ENCODE data around the gene LYPD6B.

Gene LYPD6B

DNA sequence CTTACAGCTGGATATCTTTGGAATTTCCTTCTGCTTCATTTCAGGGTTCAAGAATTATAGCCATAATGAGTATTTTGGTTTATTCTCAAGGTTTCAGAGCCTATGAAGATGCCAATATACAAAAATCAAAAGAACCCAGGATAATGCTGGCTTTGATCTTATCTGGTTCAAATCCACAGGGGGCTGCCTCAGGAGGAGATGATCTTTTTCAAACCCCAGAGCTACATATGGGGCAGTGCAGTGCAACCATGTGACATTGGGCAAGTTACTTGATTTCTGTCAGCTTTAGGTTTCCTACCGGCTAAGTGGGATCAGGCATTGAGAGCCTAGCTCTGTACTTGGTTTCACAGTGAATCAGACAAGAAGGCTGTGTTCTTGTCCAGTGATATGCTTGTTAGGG lies 23.0 kb upstream of the LYPD6B start:
- DNase-seq = no peak

DNA sequence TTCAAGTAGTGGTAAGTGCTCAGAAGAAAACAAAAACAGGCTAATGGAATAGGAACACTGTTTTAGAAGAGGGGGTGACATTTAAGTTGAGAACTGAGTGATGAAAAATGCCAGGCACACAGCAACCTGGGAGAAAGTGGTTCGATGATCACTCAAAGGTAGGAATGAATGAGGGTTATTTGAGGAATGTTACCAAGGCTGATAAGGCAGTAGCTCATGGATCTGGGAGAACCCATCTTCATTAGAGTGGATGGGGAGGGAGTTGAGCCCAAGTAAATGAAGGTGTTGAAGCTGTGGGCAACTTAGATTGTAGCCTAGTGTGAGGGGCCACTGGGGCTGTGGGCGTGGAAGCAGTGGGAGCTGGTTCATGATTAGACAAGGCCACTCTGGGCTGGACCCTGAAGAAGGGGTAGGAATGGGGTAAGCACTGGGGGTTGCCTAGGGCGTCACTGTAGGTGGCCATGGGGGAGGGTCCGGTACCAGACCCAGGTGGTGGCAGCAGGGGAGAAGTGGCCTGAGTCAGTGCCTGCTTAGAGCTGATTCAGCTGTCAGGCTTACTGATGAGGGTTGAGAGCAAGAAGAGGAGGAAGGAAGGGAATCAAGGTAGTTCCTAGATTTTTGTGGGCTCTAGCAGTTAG lies 22.5 kb upstream of the LYPD6B start:
- DNase-seq = no peak

DNA sequence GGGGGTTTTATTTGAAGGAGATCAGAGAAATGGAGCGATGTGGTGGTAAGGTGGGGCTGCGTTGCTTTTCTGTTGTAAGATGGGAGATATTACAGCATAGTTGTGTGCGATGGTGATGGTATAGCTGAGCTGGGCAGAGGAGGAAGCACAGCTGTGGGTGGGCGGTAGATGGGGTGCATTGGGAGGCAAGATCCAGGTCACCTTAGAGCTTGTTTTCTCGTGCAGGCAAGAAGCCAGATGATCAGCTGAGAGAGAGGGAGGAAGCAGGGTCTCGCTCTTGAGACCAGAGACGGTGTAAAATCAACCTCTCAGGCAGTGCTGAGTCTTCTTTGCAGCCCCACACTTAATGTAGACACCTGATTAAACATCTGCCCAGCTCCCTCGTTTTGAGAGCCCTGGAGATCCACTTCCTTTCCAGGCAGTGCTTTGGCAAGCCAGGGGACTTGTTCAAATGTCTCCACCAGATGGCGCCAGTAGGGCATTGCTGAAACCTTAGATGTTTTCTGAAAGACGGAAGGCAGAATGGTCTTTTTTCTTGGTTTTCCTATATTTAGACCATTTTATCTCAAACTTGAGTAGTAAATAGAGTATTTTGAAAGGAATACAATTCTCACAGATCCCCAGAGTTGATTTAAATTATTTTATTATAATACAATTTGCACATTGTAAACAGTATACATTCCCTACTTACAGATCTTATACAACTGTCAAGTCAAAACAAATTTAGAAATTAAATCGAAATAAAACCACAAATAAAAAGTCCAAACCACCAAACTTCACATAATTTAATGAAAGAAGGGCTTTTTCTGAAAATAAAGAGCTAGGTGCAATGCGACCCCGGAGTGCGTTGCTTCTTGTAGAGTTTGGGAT lies 21.1 kb upstream of the LYPD6B start:
- DNase-seq = peak; percentile 68

DNA sequence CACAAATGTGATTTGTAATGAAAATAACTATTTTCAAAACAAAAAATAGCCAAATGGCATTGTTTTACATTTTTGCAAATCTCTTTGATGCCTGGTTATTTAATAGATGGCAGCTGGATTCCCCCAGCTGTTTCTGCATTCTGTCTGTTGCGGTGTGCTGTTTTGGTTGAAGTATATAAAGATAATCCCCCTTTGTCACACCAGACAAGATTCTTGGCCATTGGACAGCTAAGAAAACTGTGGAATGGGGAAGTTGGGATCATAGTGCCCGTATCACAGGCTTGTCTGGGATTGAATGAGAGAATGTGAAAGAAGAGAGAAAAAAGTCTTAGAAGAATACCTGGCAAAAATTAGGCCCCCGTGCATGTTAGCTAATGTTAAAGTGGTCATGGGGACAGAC lies 19.5 kb upstream of the LYPD6B start:
- no peak for DNase-seq

DNA sequence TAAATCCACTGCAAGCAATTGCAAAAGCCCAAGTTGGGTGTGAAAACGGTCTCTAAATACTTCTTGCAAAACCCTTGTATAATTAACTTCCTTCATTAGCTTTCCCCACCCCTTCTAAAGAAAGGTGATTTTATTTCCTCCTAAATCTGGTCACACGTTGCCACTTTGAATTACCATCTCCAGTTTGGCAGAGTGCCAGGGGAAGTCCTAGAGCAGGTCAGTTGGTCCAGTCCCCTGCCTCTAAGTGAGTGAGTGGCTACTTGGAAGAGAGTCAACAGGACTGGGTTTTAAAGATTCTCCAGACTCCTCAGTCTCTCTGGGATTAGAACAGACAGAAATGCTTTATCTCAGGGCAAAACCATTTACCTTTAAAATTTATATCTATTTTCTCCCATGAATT lies 18.7 kb upstream of the LYPD6B start:
- peak; percentile 10 for DNase-seq

DNA sequence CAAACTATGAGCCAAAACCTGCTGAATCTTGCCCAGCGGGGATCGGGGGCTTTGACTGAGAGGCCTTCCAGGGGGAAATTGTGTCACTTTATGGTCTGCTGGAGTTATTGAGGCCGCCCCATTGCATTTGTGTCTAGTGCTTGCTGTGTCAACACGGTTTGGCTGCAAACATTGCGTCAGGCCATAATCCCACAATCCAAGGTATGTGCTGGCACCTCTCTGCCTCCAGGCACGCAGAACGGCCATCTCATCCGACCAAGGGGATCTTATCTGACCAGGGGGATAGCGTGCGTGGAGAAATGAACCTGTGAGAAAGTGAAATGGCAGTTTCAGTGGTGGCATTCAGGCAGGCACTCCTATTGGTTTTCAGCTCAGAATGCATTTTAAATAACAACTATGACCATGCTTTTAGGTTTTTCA lies 18.1 kb upstream of the LYPD6B start:
- DNase-seq = peak; percentile 53

DNA sequence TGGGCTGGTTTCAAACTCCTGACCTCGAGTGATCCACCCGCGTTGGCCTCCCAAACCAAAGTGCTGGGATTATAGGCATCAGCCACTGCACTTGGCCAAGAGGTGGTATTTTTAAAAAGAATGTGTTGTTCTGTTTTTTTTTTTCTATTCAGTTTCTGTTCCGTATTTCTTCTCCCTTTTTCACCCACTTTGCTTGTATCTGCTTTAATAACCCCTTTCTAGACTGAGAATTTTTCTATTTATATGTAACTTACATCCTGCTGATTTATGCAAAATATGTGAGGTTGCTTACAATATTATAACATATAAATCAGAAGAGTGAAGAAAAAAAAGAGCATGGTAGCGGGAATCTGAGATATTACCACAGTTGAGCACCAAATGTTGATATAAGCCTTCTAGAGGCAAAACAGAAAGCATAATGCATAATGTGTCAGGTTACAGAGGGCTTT lies 17.2 kb upstream of the LYPD6B start:
- no peak for DNase-seq

DNA sequence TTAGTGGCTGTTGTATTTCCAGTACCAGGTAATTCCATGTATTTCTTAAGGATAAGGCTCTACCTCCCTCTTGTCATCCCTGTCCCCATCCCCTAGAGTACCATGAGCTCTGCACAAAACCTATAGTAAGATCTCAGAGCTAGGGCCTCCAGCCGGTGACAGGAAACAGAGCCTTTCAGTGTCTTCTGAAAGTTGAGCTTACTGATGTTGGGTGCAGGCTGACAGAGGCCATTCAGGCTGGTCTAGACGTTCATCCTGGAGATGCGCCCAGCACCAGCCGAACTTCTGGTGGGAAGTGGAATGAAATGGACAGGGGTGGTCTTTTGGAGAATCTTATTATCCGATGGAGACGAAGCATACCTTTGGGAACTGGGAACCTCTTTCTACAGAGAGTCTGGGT lies 16.7 kb upstream of the LYPD6B start:
- no peak for DNase-seq

DNA sequence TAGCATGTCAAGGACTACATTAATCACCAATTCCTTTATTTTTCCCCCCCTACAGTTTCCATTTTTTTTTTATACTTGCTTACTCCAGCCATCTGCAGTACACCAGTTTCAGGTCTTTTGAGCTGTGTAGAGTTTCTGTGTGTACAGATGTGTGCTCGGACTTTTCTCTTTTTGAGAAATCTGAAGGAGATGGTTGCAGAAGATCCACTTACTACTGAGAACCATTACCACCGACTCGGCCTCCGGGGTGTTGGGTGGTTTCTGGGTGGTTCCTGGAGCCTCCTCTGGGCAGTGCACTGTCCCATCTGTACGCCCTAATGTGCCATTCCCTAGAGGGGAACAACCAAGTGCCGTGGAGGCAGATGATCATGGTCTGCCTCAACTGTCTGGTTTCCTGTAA lies 15.4 kb upstream of the LYPD6B start:
- no peak for DNase-seq

DNA sequence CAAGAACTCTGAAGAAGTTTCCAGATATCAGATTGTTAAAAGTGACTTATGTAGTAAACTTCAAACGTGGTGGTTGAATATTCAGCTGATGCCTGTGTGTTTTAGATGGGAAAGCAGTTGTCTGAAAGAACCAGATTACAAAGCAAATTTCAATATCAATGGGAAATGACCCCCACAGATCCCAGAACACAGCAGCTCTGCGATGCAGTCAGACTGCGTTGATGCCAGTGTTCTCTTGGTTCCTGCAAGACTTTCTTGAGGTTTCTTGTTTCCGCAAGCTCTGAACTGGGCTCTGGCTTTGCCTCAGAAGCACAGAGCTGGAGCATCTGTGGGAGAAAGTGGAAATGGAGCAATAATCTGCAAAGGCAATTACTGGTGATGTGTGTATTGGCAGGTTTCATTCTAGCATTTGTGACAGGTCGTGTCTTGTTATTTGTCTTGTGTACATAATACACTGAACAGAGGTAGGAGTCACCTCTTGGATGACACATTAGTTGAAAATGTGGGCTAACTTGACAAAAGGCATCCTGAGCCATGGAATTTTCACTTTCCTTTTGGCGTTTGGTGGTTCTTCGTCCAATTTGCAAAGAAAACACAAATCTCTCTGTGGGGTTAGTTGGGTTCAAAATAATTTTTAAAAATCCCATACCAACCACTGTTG lies 10.8 kb upstream of the LYPD6B start:
- no peak for DNase-seq

DNA sequence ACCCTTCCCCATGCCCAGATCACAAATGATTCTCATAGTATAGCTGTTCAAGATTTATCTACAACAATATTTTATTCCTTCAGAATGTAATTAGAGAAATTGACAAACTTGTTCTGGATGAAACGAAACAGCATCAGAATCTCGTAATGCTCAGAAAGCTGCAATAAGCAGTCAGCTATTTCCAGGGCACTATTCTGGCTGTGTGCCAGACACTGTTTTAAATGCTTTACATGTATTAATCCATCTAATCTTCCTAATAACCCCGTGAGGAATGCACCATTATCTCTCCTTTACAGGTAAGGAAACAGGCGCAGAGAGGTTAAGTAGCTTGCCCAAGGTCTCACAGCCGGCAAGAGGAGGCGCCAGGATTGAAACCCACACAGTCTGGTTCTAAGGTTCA lies 10.1 kb upstream of the LYPD6B start:
- DNase-seq = no peak

DNA sequence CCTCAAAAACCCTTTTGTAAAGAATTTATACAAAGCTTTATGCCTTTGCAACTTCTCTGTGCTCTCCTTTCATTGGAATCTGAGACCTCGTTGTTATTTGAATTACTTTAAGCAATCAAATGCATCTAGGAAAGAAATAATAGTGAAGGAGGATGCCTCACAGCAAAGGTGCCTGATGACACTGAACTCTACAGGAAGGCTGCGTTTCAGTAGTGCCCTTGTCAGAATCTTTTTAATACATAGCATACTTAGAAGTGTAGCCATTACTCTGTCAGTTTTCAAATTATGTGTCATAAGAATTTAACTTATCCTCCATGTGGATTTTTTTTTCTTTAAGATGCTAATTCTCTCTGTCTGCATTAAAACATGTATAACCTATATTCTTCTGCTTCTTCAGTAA lies 9.6 kb upstream of the LYPD6B start:
- DNase-seq = no peak

DNA sequence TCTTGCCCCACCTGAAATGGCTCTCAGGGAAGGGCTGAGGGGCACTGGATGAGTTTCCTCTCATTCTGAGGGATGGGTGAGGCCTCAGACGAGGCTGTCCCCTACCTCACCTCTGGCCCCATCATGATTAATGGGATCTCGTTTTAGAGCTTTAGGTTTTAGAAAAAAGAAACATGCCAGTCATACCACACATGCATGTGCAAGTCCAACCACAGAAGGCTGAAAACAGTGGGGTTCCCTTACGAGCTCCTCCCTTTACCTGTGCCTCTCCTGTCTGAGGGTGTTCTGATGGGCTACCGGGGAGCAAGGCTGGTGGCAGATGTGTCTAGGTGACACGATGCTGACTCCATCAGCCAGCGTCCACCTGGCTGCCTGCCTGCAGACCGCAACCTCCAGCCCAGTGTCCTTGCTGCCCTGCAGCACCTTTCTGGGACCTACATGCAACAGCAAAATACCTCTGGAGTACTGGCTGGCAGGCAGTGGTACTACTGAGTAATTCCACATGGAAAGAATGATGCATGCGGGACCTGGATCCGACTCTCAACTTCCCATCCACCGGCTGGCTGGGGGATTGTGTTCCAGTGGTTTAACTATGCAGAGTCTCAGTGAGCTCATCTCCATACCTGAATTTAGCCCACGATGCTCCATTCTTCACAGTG lies 9.1 kb upstream of the LYPD6B start:
- DNase-seq = no peak

DNA sequence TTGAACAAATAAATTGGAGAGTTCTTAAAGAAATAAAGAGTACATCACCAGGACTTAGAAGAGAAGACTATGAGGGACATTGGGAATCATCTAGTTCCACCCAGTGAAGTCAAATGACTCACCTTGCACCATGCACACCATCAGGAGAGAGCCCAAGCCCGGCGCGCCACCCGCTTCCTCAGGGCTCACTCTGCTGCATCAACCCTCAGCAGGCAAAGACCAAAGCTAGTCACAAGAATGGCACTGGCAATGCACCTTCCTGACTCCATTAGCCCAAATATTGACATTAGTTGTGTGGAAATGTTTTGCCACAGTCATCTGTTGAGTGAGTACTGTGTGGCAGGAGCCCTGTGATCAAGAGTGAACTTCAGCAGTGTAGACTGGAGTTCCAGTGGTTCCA lies 7.1 kb upstream of the LYPD6B start:
- DNase-seq = no peak

DNA sequence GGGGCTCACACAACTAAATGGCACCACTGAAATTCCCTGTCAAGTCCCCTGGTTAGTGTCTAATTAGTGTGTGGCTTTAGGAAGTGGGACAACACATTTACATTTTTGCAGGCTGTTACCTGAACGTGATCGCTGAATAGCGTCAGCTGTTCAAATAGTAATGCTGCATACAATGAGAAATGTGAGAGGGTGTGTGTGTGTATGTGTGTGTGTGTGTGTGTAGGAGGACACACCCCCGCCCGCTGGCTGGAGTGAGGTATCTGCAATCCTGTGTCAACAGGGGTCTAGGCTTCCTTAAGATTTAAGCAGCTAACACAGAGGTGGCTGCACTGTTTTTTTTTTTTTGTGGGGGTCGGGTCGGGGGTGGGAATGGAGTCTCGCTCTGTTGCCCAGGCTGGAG lies 4.8 kb upstream of the LYPD6B start:
- DNase-seq = peak; percentile 85

DNA sequence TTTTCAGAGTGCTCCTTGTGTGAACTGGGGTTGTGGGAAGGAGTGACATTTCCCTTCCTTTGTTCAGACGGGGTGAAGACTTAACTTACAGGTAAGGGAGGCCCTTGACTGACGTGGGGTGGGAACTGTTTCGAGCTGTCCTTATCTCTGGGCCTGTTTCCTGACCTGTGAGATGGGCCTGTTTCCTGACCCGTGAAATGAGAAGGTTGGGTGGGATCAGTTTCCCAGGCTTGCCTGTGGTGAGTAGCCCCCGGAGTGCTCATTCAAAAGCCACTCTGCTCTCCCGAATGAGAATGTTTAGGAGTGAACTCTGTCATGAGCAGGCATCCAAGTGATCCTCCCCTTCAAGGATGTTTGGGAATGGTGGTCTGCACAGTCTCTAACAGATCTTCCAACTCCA lies 4.1 kb upstream of the LYPD6B start:
- DNase-seq = no peak

DNA sequence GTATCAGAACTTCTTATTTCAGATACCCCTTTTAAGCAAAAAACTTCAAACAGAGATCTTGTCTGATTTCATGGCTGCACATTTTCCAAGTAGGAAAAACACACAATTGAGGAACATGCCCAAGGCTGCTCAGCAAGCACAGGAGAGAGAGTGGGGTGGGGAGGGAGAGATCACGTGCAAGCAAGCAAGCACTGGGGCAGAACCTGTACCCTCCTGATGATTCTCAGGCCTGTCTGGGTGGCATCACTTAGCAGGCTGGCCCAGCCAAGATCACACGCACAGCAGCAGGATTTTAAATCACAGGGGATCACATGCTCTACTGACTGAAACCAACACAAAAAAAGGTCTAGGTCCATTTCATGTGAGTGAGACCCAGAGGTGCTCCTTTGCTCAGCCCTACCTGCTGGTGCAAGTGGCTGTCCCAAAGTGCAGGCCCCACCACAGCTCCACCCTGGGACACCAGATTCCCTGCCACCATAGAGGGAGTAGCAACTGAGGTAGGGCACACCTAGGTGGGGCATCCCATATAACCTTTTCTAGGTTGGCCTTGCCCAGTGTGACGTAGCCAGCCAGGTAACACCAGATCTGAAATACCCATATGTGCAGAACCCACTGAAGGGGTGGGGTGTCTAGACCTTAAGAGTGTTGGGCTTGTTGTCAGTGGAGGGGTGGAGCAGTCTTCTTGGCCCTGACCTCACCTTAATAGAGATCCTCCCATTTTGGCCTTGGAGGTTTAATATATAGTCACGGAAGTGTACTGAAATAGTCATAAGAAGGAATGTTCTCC lies 1.8 kb upstream of the LYPD6B start:
- no peak for DNase-seq

DNA sequence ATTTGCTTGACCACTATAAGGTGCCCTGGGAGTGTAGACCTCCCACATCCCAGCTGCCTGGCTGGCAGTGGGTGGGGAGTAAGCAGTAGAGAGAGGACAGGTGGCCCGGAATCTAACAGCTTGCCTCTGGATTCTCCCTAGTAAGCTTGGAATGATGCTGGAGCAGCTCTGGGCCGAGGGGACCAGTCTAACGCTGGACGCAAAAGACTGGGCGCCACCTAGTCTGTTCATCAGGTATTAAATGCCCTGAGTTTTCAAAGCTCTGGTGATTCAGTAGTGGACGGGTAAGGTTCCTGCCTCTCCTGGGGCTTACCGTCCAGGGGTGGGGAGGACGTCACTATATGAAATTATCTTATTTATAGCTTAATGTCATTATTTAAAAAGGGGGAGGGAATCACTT lies 648 bp upstream of the LYPD6B start:
- DNase-seq = peak; percentile 13

DNA sequence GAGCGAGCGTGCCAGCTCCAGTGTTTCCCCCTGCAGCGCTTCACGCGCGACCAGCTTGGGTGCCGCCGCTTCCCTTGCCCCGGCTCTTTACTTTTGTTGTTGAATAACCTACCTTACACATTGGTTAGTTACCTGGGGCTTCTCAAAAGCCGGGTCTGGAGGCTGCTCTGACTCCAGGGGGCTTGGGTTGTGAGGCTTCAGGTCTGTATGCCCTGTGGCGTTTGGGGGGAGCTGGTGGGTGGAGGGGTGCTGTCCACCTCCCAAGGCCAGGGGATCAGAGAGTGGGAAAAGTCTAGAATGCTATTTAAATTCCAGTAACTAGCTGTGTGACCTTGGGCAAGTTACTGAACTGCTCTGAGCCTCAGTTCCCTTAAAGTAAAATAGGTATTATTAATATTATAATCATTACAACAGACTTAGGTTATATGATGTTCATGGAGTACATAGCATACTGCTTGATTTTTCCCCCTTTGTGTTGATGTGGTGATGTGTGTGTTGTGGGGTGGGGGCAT lies 770 bp downstream of the LYPD6B start:
- no peak for DNase-seq

DNA sequence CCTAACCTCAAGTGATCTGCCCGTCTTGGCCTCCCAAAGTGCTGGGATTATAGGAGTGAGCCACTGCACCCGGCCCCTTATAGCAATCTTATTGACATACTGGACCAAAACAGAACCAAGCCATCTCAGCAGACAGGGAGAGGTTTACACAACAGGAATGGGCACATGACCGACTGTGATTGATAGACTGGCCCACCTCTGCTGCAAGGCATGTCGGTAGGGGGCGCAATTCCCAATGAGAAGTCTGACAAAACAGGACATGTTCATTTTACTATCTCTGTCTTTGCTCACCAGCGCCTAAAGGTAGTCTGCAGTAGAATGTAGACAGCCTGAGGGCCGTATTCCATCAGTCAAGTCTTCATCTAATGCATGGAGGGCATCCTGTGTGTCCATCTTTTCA lies 2.0 kb downstream of the LYPD6B start:
- no peak for DNase-seq

DNA sequence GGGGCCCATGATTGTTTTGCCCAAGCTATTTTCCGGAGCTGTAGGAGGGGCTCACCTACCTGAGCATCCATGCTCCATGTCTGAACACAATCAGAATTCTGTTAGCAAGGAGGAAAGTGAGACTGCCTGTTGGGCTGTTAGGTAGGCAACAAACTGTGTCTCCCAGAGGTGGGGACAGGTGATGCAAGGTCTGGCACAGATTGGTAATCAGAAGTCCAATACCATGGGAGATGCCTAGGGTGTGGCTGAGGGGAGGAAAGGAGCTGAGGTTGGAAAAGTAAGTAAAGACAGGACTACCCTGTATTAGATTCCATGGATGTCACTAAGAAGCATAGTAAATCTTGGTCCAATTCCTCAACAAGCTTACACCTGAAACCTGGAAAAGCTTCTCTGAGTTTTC lies 3.0 kb downstream of the LYPD6B start:
- no peak for DNase-seq

DNA sequence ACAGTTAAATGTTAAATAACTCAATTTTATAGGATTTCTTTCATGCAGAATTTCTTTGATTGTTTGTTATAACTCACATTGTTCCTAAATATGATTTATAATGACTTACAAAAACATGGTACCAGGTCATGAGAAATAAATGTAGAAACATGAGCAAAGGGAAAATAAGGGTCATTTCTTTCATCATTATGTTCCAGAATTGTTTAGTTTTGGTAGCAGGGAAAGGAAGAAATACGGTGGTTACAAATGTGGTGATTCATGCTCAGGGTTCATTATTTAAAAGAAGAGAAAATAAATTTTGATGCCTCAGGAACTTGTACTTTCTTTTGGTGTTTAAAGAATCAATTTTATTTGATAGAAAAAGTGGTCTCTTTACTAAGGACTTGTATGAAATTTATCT lies 4.4 kb downstream of the LYPD6B start:
- DNase-seq = no peak

DNA sequence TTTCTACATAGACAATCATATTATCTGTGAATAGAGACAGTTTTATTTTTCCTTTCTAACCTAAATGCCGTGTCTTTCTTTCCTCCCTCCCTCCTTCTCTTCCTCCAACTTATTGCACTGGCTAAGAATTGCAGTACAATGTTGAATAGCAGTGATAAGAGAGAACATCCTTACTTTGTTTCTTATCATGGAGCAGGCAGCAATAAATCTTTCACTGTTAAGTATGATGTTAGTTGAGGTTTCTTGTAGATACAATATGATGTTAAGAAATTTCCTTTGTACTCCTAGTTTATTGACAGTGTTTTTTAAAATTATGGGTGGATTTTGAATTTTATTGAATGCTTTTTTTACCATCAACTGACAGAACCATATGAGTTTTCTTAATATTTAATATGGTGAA lies 6.0 kb downstream of the LYPD6B start:
- DNase-seq = no peak
